GM18951 (cell line): ENCODE data around the gene BDNF.

ENCODE experiments used
- POLR2A ChIP-seq: IDR thresholded peaks from 4 replicates; pipeline ENCODE4 v1.6.1; 2011; ENCODE audit warnings: mild to moderate bottlenecking; ENCODE audit not compliant: insufficient read length, insufficient read depth; ENCODE audit errors: extremely low read depth
- in situ Hi-C: fragments of 300-500 bp; cut with MboI; formaldehyde crosslinking; loops from one replicate; pipeline ENCODE4 v1.12.0; 2022; ENCODE audit warnings: low sequenced_read_pairs, mixed read lengths, inconsistent platforms; ENCODE audit not compliant: unreplicated experiment

BDNF gene

DNA sequence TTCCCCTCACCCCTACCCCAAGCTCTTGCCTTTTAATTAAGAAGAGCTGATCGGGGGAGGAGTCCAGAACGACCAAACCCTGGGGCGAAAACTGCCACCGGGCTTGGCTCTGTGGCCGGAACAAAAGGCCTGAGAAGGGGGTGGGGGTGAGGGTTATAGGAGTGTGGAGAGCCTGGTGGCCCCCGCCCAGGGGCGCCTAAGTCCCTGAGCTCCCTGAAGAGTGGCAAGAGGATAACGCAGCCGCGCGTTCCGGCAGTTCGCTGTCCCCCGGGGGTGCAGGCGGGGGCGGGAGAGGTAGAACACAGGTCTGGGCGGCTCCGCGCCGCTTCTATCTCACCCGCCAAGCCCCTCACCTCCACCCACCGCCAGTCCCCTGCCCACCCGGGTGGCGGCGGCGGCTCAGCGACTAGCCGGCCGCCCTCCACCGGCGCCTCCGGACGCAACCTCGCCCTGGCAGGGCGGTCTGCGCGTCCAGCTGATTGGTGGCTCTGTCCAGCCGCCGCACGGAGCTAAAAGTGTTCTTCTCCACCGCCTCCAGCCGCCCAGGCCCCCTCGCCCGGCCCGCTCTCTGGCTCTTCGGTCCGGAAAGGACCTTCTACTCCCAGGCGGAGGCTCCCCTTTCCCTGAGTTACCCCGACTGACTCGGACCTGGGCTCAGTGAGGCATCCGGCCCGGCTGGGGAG lies 18.7 kb upstream of the BDNF start:
- in situ Hi-C loops, result no loop called here

GRCh38 chr11:27718346-27718862 lies 18.1 kb upstream of the BDNF start:
- in situ Hi-C loops, result no loop called here
- TF ChIP-seq POLR2A, result no peak

More for the DNA sequence above, 18.7 kb upstream of the BDNF start:
- no peak for TF ChIP-seq POLR2A

DNA sequence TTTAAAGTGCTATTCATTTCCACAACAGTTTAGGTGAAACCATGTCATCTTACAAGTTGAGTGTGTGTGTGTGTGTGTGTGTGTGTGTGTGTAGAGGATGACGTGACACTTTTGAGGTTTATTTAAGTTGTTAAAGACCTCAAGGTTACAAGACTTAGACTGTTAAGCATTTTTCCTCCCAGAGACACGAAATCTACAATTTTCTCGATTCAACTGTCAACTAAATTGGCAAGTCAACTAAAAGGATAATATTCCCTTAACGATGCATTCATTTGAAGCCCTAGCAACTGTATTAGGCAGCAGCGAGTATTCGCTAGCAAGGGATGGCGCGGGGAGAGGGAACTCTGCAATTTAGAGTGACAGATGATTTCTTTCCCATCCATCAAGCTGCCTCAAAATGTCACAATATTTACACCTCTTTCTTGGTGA lies 17.6 kb upstream of the BDNF start:
- TF ChIP-seq POLR2A, result no peak
- in situ Hi-C loops, result no loop called here

DNA sequence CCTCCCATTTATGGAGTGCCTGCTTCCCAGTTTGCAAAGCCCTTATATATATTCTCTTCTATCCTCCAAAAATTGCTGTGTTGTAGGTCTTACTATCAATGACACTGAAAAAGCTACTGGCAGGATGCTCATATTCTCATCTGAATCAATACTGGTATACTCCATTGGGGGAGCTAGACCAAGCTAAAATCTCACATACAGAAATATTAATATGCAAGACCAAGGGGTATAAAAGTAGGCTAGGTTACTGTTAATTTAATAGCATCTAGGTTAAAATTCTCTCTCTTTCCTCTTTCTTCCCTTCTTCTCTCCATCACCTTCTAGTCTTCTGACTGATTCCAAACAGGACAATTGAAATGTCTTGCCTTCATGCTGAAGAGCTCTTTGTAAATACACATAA lies 17.1 kb upstream of the BDNF start:
- TF ChIP-seq POLR2A, result no peak
- in situ Hi-C loops, result no loop called here

DNA sequence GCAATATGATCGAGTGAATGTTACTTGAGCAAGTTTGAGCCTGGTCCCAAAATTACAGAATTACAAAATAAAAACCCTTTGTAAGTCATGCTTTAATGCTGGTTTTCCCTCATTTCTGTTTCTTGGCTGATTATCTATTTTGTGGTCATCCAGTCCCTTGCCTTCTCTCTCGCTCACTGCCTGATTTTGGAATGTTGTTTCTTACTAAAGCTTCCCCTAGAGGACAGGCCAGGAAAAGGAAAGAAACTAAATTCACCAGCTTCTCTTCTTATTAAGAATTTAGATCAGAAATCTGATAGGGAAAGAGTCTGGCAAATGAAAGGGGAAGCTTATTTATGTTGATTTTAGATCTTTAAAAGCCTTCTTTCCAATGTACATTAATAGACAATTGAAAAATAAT lies 16.6 kb upstream of the BDNF start:
- in situ Hi-C loops, result no loop called here
- no peak for TF ChIP-seq POLR2A

DNA sequence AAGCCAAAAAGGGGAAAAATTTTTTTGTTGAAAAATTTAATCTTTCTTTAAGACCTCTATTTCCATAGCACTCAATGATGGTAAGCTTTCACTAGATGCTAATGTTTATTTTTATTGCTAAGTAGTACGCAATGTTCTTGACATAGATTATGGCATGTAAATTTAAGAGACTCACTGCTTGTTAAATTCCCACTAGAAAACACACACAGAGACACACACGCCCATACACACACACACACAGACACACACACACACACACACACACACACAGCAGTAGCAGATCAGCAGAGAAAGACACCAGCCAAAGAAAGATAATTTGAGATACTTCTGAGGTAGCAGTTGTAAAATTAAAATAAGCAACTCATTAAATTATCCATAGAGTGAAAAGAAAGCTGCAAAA lies 16.0 kb upstream of the BDNF start:
- in situ Hi-C loops, result no loop called here
- no peak for TF ChIP-seq POLR2A

GRCh38 chr11:27711725-27712124 lies 11.5 kb upstream of the BDNF start:
- no peak for TF ChIP-seq POLR2A

GRCh38 chr11:27710536-27710935 lies 10.3 kb upstream of the BDNF start:
- no peak for TF ChIP-seq POLR2A
- in situ Hi-C loops, result no loop called here

More at GRCh38 chr11:27711725-27712124, 11.5 kb upstream of the BDNF start:
- in situ Hi-C loops, result no loop called here

- in situ Hi-C loops, result loop anchor here (10.0 kb wide), 1 partner anchor 827 kb away; no protein-coding TSS in a partner anchor
- TF ChIP-seq POLR2A, result no peak
Observed at GRCh38 chr11:27707676-27708075, 7.4 kb upstream of the BDNF start.

DNA sequence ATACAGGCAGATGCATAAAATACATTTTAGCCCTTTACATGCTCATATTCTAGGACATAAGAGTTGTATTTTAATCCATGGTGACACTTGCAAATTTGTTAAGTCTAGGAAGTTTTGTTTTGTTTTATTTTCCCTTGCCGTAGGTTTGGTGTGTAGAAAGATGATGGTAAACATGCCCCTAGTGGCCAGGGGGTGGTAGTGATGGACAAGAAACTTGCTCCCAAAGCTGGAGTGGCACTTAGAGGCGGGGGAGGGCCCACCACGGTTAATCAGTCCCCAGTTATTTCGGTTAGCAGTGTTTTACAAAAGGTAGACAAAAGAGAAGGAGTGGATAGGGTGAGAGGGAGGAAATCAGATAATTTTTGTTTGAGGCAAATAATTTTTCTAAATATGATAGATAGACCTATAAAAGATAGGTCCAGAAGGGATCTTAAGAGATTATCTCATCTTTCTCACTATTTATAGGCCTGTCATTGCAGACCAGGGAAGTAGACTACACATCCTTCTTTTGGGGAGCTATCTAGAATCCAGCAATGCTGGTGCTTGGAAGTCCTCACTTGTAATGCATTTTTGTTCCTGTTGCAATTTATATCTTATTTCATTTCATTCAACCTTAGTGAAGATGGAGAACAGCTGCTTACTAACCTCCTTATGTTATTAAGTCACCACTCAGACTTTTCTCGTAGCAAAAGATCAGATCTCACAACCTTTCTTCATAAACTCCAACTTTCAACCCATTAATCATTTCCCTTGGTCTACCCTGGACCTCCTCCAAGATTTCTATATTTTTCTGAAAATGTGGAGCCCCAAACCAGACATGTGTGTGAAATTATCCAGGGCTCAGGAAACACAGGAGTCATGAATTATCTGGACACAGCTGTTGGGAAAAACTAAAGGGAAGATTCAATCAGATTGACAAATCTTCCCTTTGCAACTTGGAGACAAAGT lies 5.9 kb upstream of the BDNF start:
- TF ChIP-seq POLR2A, result no peak
- in situ Hi-C loops, result loop anchor here (10.0 kb wide), 1 partner anchor 829 kb away; no protein-coding TSS in a partner anchor

DNA sequence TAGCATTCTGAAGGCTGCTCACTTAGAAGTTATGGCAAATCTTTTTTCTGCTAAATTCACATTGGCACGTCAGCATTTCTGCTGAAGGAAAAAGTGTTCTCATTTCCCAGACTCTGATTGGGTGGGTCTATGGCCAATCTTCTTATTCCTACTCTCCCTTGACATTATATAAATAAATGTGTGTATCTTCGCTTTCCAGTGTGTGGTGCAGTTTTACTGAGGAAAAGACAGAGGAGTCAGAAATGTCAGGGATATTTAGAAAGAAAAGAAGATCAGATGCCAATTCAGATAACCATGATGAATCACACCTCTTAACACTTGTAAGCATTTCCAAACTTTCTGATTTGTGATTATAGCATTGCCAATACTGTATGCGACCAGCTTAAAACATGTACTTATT lies 3.2 kb upstream of the BDNF start:
- in situ Hi-C loops, result loop anchor here (10.0 kb wide), 1 partner anchor 831 kb away; no protein-coding TSS in a partner anchor
- no peak for TF ChIP-seq POLR2A

DNA sequence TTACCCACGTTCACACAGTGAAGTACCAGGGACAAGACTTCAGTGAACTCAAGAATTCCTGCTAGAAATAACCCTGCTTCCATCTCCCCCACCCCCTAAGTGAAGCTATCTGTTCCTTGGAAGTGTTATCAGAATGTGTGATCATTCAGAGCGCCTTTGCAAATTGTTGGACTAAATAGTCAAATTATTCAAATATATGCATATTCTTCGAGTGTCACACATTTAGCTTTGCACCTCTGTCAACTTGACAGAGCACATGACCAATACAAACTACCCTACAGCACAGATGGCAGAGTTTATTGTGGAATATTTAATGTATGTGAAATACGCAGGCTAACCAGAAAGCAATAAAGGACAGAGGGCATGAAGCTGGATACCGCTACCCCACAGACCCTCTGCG lies 2.6 kb upstream of the BDNF start:
- in situ Hi-C loops, result loop anchor here (10.0 kb wide), 1 partner anchor 832 kb away; no protein-coding TSS in a partner anchor
- no peak for TF ChIP-seq POLR2A

DNA sequence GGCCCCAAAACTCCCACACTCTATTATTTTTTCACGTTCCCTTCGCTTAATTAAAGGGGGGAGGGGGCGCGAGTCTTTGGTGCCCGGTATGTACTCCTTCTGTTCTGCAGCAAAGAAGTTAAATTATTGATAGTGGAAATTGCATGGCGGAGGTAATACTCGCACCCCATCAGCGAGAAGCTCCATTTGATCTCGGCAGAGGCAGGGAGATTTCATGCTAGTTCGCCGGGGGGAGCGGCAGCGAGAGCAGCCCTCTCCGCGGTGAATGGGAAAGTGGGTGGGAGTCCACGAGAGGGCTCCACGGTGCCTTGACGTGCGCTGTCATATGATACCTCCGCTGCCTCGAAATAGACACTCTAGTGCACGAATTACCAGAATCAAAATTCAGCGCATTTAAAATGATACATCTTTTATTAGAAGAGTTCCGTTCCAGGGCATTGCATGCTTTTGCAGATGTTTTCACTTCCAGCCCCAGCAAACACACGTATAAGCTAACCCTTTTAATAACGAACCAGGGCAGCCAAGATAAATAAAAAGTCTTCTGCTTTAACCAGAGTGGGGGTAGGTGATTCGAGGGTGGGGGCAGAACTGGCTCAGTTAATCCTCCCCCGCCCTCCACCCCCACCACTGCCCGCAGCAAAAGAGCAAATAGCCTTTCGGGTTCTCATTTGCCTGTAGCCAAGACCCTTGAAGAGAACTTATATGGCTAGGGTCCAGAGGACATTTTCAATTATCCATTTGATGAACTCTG lies 1.3 kb upstream of the BDNF start:
- TF ChIP-seq POLR2A, result no peak
- in situ Hi-C loops, result loop anchor here (10.0 kb wide), 1 partner anchor 833 kb away; no protein-coding TSS in a partner anchor

DNA sequence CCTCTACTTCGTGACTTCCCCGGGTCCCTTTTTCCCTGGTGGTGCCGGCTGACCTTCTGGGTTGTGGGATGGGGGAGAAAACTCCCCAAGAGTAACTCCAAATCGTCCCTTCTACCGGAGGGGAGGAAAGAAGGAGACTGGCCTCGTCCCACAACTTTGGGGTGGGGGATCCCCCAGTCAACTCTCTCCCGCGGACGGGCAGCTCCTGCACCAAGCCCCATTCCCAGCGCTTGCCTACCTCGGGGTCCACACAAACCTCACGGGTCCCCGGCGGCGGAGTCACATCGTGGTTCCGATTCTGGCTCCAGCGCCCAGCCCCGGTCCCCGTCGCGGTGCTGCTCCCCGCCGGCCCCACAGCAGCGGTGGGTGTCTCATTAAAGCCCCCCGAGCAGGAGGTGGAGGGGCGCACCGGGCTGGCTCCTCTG lies 317 bp downstream of the BDNF start:
- no peak for TF ChIP-seq POLR2A
- in situ Hi-C loops, result loop anchor here (10.0 to 25.0 kb wide), 3 partner anchors 835 to 1635 kb away; no protein-coding TSS in a partner anchor
